GM18505 (cell line): ENCODE data around the gene PPP3R2.
"Not testable (repeated sequence)": the region's sequence is repeated elsewhere in the genome, so short reads cannot be mapped to it uniquely, and the experiment has no call there.

Experiments used
- ATAC-seq: cut with Tn5 transposase; IDR thresholded peaks from one replicate; pipeline ENCODE4 v1.9.1; 2021; ENCODE audit not compliant: unreplicated experiment
- POLR2A ChIP-seq: IDR thresholded peaks from 4 replicates; pipeline ENCODE4 v1.6.1; 2011; ENCODE audit warnings: borderline replicate concordance; ENCODE audit not compliant: insufficient read depth, insufficient read length; ENCODE audit errors: extremely low read depth

The PPP3R2 gene

DNA sequence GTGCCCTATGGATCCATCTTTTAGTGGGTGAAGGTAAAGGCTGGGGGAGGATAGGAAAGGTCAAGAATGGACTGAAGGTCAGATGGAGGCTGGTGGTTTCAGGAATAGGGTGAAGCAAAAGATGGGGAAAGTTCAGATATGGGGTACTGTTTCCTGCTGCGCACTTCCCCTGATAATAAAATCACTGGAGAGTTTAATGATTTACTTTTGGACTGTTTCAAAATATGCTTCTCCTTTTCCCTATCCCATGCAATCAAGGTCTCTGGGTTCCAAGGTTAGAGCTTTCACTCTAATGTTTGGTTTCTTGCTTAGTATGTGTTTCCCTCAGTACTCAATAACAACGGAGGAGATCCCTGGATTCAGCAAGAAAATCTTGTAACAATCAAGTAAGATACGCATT, 10.8 kb upstream of the PPP3R2 start:
- no peak for ATAC-seq
- no peak for TF ChIP-seq POLR2A

GRCh38 chr9:101604296-101604695, 9.5 kb upstream of the PPP3R2 start:
- no peak for ATAC-seq
- no peak for TF ChIP-seq POLR2A

DNA sequence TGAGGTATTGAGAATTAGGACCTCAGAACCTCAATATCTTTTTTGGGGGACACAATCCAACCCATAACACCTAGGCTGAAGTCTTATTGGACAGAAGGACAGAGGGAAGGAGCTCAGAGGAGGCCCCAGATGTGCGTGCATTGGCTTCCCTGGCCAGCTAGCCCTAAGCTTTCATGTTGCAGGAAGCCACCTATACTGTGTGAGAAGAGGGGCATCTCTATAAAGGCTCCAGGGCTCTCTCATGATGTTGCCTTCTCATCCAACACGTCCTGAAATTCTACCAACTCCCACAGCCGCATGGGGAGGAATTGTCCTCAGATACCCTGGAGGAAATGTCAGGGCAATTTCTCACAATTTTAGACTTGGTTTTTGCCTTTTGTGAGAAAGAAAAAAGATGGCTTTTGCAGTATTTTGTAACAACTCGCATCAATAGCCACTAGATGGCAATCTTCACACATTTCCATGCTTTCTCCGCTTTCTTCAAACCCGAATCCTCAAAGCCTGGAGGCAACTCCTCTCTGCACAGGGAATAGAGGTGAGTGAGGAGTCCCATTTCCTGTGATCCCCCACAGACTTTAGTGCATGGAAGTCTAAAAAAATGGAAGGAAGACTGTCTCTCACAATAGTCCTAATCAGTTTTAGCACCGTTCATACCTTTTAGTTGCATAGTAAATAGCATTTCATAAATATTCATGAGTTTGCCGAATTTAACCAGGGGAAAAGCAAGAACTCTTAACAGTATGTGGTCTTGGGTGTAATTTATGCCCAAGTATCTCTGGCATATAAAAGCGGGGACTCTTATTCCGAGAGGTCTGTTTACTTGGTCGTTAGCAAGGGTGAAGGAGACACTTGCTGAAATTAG, 7.4 kb upstream of the PPP3R2 start:
- ATAC-seq: no peak
- no peak for TF ChIP-seq POLR2A

- no peak for ATAC-seq
- TF ChIP-seq POLR2A: no peak
These were observed 1.4 kb downstream of the PPP3R2 start for GRCh38 chr9:101593345-101593744.

DNA sequence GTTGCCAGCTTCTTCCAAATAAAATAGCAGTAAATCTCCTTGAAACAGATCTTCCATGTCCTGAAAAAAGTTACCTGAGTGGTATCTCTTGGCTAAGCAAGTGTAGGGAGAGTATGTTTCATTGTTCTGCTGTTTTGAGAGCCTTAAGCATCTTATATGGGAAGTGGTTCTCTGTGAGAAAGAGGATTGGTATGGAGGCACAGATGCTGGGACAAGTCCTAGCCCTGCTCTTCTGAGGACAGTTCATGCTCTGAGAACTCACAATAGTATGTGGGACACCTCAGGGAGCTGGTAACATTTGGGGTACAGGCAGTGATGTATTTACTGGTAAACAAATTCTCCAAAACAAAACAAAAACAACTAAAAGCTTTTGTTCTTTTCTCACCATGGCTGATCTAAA, 2.0 kb downstream of the PPP3R2 start:
- TF ChIP-seq POLR2A: no peak
- no peak for ATAC-seq

DNA sequence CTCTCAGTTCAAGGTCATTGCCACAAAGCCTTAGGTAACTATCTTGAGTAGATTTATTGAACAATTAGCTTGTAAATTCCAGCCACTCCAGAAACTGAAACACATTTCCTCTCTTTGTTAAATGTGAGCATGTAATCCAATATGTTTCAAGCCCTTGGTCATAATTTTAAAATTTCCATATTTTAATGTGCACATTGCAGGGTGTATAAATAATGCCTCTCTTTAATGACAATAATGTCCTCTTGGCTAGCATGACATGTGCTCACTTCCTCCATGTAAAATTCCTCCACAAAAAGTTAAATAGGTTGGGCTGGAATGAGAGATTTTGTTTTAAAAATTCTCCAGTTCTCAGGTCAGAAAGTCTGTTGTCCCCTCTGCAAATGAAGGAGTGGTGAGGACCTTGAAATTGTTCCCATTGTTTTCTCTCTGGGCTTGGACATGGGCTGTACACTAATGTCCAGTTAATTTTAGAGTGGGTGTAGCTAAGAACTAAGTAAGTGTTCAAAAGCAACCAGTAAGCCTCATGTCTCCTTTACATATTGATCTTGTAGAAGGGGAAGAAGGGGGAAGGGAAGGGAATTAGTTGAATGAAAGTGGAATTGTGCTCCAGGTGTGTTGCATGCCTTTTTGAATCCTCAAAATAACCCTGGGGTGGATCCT, 2.9 kb downstream of the PPP3R2 start:
- ATAC-seq: no peak
- no peak for TF ChIP-seq POLR2A

GRCh38 chr9:101590901-101591300, 3.9 kb downstream of the PPP3R2 start:
- ATAC-seq: no peak
- no peak for TF ChIP-seq POLR2A

GRCh38 chr9:101590074-101590473, 4.7 kb downstream of the PPP3R2 start:
- not testable (repeated sequence) for ATAC-seq

GRCh38 chr9:101587332-101588043, 7.3 kb downstream of the PPP3R2 start:
- no peak for ATAC-seq
- TF ChIP-seq POLR2A: no peak

DNA sequence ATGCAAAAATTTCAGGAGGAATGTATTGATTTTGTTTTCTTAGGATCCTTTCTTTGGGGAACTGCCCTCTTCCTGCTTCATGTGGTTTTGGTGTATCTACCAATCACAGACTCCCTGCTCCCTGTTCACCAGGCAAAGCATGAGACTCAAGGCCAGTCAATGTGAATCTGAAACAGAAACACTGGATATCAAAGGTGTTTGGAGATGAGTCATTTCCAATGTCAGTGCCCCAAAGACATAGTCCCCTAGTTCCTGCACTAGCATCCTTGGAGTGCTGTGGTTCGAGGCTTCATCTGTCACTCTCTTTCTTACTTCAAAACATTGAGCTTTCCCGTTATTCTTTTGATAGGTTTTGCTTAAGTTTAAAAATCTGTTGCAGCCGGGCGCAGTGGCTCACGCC, 8.1 kb downstream of the PPP3R2 start:
- peak; percentile 94 for ATAC-seq
- no peak for TF ChIP-seq POLR2A

DNA sequence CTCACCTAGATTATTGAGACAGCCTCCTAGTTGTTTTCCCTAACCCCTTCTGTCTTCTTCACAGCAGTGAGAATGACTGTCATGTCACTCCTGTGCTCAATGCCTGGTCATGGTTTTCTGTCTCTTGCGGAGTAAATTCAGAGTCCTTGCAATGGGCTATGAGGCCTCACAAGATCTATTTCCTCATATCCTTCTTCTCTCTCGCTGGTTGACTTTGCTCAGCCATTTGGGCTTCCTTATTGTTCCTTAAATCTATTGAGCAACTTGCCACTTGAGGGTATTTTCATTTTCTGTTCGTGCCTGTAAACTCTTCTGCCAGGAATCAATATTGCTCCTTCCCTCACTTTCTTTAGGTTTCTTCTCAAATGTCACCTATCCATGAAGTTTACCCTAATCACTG, 9.0 kb downstream of the PPP3R2 start:
- no peak for TF ChIP-seq POLR2A
- ATAC-seq: no peak

- ATAC-seq: no peak
- no peak for TF ChIP-seq POLR2A
These were observed 12.2 kb downstream of the PPP3R2 start for GRCh38 chr9:101582553-101582952.

DNA sequence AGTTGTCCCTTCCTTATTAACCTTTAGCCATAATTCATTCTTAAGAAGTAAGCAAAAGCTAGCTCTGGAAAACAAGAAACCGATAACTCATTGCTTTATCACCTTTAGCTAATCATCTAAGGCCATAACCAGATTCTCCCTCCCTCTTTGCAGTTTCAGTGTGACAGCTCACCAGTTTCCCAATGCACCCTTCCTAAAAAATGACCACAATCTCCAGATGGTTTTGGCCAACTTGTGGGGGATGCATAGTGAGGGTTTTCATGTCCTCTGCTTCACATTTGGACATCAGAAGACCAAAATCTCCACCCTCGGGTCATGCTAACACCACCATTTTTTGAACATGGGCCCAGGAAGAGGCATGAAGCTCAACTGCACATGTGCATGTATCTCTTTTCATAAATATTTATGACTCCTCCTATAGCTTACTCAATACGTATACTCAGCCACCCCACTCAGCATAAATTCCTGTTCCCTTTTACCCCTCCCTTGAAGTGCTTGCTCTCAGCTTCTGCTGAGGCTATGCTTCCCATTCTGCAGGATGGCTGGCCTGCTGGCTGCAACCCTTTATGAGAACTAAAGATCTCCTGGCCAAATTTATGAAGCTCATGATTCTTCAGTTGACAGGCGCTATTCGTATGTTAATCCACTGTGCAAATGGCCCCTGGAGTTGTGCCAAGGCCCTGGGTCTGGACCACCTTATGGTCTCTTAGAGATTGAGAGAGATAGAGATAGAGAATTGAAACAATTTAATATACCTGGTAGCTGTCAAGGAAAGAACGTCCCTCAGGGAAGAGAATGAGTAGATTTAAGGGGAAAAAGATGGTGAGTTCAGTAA, 14.8 kb downstream of the PPP3R2 start:
- ATAC-seq: no peak
- no peak for TF ChIP-seq POLR2A
